VCaP (cell line): Measurements from ENCODE around the gene GH2.
"Not testable (repeated sequence)": the region's sequence is repeated elsewhere in the genome, so short reads cannot be mapped to it uniquely, and the experiment has no call there.

Experiments used
- H3K27ac ChIP-seq: fragments of 450-650 bp; 2 replicates; pipeline ENCODE4 v1.5.1; 2017
- CTCF ChIP-seq: fragments of 450-650 bp; conservative IDR thresholded peaks from 2 replicates; pipeline ENCODE4 v1.5.1; 2017; ENCODE audit warnings: mild to moderate bottlenecking, moderate library complexity

The GH2 gene

GRCh38 chr17:63916566-63917185 lies 34.9 kb upstream of the GH2 start:
- no peak for TF ChIP-seq CTCF
- H3K27ac ChIP-seq: no peak overlapping the region

GRCh38 chr17:63915753-63916152 lies 34.0 kb upstream of the GH2 start:
- not testable (repeated sequence) for H3K27ac ChIP-seq

DNA sequence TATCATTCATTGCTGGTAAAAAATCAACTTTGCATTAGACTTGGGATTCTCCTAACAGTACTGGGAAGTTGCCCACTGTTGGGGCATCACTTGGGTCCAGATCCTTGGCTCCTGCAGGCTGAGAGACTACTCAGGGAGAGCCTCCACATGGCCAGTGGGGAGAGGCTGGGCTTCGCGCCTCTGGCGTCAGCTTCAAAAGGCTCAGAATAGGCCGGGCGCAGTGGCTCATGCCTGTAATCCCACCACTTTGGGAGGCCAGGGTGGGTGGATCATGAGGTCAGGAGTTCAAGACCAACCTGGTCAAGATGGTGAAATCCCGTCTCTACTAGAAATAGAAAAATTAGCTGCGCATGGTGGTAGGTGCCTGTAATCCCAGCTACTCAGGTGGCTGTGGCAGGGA lies 32.7 kb upstream of the GH2 start:
- TF ChIP-seq CTCF: no peak
- H3K27ac ChIP-seq: no peak overlapping the region

- no peak overlapping the region for H3K27ac ChIP-seq
- TF ChIP-seq CTCF: peak; percentile 84
Observed at GRCh38 chr17:63911657-63912100, 29.9 kb upstream of the GH2 start.

- H3K27ac ChIP-seq: no peak within 1 kb of the TSS
- no peak for TF ChIP-seq CTCF
Observed at GRCh38 chr17:63911041-63911635, 29.4 kb upstream of the GH2 start, which contains the start of gene CSHL1. Gene CSHL1 (minus strand): TSS chr17:63911258. CDS start chr17:63911196, 62 bp downstream.

DNA sequence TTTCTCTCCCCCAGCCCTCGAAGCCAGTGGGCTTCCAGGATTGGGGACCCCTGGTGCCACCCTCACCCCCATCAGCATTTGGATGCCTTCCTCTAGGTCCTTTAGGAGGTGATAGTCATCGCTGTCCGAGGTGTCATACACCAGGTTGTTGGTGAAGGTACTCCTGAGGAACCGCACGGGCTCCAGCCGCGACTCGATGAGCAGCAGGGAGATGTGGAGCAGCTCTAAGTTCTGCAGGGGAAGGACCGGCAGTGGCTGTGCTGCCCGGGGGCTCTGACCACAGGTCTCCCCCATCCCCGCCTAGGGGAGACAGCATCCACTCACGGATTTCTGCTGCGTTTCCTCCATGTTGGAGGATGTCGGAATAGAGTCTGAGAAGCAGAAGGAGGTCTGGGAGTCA lies 28.4 kb upstream of the GH2 start:
- no peak for TF ChIP-seq CTCF

GRCh38 chr17:63909586-63909985 lies 27.8 kb upstream of the GH2 start:
- H3K27ac ChIP-seq: not testable (repeated sequence)

More for the DNA sequence above, 28.4 kb upstream of the GH2 start:
- H3K27ac ChIP-seq: no peak overlapping the region

- not testable (repeated sequence) for H3K27ac ChIP-seq
Observed at GRCh38 chr17:63907161-63907778, 25.5 kb upstream of the GH2 start.

DNA sequence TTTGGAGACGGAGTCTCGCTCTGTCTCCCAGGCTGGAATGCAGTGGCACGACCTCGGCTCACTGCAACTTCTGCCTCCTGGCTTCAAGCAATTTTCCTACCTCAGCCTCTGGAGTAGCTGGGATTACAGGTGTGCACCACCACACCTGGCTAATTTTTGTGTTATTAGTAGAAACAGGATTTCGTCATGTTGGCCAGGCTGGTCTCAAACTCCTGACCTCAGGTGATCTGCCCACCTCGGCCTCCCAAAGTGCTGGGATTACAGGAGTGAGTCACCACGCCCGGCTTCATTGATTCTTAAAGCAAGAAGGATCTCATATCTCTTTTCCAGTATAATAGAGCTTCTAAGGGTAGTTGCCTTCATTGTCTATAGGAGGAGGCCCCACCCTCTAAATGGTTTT lies 23.1 kb upstream of the GH2 start:
- H3K27ac ChIP-seq: not testable (repeated sequence)
